NCI-H524 (cell line): ENCODE results near the gene MOV10L1.
"Not testable (repeated sequence)": the region's sequence is repeated elsewhere in the genome, so short reads cannot be mapped to it uniquely, and the experiment has no call there.

Experiments used
- DNase-seq, 2 experiments: peaks; one replicate each; lab custom pipeline; 2025; lab: John Stamatoyannopoulos, UW

The MOV10L1 gene

DNA sequence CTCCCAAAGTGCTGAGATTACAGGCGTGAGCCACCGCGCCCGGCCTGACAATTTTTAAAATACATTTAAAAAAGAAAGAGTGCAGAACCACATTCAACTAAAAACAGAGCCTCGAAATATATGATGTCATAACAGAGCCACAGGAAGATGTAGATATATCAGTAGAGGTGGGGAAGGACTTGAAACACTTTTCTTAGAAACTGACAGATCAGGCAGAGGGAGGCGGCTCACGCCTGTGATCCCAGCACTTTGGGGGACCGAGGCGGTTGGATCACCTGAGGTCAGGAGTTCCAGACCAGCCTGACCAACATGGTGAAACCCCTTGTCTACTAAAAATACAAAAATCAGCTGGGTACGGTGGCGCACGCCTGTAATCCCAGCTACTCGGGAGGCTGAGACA is 11.6 kb upstream of the MOV10L1 start:
- DNase-seq = no peak

GRCh38 chr22:50078761-50079160 is 11.0 kb upstream of the MOV10L1 start:
- DNase-seq = no peak

- no peak for DNase-seq
Observed at GRCh38 chr22:50080077-50080465, 9.7 kb upstream of the MOV10L1 start.

GRCh38 chr22:50081426-50082196 is 8.2 kb upstream of the MOV10L1 start:
- DNase-seq = no peak

DNA sequence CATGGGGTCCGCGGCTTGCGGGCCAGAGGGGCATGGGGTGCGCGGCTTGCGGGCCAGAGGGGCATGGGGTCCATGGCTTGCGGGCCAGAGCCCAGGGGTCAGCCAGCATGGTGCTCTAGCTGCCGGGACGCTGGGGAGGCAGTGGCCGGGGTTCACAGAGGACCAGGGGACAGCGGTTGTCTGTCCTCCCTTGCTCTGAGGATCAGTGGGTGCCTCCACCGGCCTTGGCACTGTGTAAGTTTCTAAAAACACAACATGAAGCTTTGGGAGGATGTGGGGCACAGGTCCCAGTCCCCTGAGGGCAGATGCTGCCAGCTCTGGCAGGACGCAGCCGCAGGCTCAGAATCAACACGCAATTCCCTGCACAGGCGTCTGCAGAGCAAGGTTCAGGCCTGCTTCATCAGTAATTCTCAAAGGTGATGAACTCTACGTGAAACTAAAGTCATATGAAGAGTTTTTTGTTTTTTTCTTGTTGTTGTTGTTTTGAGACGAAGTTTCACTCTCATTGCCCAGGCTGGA is 7.5 kb upstream of the MOV10L1 start:
- no peak for DNase-seq

DNA sequence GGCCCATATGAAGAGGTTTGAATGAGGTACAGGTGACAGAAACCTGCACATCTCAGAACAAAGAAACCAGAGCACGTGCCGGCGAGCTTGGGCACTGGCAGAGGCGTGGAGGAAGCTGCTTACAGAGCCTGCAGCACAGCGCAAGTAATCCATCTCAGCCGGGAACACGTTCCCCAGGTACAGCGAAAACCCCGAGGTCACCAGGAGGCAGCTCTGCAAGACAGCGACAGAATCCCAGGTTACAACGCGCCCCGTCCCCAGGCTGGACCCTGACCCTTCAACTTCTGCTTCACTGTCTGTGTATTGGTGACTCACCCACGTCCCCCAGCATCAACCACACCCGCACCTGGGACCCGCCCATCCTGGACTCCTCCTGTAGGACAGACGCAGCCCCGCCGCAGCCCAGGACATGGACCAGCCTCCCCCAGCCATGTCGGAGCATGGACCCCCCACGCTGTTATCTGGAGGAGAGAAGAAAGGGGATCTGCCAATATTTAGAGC is 6.8 kb upstream of the MOV10L1 start:
- DNase-seq = no peak

- DNase-seq = no peak
Observed at GRCh38 chr22:50083462-50084079, 6.2 kb upstream of the MOV10L1 start.

DNA sequence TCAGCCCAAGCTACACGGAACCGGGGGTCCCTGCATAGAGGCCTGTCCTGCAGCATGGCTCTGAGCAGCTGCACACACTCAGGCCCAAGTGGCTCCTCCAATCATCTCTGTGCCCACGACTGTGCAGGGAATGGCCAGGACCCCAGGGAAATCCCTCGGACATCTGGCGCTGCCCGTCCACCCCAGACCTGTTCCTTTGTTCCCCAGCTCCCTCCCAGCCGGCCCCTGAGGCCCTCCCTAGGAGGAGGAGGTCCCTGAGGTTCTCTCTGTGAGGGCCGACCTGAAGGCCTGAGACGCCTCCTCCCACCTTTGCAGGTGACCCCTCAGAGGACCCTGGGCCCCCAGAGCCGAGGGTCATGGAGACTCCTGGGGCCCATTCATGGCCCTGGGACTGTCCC is 5.7 kb upstream of the MOV10L1 start:
- DNase-seq = peak in 1 of 2 experiments; percentile 82

DNA sequence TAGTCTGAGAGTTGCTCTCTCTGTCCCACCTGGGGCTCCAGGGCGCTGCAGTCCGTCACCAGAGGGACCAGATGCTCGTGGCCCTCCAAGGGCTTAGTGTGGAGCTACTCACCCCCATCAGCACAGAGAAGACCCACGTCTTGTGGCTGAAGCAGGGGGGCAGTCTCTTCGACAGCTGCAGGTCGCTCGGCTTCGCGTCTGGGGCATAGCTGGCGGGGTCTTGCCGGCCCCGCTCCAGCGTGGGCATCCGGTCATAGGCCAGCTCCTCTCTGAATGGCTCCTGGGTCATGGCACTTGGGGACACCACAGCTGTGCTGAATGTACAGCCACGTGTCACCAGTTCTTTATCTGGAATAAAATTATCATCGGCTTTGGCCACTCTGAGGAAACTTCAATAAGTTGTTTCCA is 5.2 kb upstream of the MOV10L1 start:
- DNase-seq = peak; percentile 60 to 95

DNA sequence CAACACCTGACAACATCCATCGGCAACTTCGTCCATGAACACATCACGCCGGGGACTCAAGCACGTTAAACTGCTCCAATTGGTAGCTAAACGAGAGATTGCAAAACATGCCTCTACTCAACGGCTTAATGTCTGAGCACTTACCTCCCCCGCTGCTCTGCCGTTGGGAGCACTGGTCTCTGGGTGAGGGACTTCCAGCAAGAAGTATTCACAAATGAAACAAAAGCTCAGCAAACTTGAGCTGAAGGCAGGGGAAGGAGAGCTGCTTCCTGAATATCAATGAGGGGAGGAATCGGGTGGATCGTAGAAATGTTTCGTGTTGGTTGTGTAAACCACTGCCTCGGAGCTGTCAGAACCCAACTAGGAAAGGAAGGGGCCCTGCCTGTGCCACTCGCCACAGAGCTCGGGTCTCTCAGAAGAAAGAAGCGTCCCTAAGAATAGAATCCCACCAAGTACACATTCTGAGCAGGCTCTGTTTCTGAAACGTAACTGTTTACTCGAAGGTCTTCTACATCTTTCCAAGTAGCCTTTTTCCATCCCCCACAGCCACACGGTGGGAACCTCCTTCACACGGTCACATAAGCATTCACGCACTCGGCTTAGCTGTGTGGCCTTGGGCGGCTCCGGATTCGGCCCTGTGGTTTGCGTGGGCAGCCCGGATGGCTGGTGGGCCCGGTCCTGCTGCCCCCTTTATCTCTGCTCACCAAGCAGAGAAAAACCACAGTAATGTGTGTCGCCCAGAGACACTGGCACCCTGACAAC is 4.4 kb upstream of the MOV10L1 start, which contains the start of gene MLC1:
TSS of gene MLC1 (minus strand) at position 216 of the 762 bp plus-strand sequence. CDS start 524 bp downstream, outside the sequence.
- no peak for DNase-seq

DNA sequence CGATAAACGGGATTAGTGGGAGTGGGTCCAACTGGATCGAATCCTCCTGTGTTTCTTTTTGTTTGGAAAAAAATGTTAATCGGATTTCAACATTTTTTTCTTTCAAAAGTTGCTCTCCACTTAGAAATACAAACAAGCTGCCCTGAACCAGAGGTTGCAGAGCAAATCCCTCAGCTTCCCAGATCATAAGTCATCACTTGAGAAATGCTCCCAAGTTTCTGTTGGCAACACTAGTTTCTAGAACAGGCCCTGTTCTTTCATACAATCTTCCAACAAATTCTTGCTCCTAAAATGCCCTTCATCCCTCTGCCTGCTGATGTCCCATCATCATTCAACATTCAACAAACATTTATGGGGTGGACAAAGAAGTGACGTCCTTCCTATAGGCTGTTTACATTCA is 3.3 kb upstream of the MOV10L1 start:
- no peak for DNase-seq

DNA sequence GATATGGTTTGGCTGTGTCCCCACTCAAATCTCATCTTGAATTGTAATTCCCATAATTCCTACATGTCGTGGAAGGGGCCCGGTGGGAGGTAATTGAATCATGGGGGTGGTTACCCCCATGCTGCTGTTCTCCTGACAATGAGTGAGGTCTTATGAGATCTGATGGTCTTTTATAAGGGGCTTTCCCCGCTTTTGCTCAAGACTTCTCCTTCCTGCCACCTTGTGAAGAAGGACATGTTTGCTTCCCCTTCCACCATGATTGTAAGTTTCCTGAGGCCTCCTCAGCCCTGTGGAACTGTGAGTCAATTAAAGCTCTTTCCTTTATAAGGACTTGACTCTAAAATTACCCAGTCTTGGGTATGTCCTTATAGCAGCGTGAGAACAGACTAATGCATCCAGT is 2.8 kb upstream of the MOV10L1 start:
- not testable (repeated sequence) for DNase-seq

DNA sequence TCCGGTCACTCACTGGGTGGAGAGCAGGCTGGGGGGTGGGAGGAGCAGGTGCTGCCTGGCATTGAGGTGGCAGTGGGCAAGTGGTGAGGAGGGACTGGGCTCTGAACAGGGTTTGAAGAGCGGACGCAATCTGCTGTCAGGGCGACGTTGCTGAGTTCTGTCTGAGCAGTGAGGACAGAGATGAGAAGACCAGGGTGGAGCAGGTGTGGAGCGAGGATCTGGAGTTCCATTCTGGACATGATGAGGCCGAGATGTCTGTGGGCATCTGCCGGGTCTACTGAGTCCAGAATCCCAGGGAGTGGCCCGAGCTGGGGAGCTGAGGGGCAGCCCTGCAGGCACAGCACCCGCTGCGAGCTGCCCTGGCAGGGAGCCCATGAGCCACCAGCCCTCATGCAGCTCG is 2.2 kb upstream of the MOV10L1 start:
- no peak for DNase-seq

DNA sequence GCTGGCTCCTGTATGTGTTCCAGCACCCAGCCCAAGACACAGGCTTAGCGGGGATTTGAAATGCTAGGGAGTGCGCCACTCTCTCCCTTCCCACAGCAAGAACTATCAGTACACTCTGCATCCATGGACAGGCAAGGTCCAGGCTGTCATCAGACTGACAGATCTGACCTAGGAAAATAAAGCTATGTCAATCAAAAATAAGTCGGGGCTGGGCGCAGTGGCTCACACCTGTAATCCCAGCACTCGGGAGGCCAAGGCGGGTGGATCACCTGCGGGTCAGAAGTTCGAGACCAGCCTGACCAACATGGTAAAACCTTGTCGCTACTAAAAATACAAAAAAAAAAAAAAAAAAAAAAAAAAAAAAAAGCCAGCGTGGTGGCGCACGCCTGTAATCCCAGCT is 1.7 kb upstream of the MOV10L1 start:
- DNase-seq = no peak

- no peak for DNase-seq
Observed at GRCh38 chr22:50089231-50089630, 575 bp upstream of the MOV10L1 start.

DNA sequence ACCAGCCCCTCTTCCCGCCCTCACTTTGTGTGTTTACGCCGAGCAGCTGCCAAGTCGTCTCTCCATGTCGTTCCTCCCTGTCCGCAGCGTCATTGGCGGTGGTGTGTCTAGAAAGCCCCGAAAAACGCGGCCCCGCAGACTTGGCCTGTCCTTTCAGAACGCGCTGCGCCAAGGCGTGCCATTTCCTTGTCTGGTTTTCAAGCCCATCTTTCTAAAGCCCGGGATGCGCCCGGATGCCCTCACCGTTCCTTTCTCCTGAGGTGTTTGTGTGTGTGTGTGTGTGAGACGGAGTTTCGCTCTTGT is 557 bp downstream of the MOV10L1 start:
- no peak for DNase-seq

DNA sequence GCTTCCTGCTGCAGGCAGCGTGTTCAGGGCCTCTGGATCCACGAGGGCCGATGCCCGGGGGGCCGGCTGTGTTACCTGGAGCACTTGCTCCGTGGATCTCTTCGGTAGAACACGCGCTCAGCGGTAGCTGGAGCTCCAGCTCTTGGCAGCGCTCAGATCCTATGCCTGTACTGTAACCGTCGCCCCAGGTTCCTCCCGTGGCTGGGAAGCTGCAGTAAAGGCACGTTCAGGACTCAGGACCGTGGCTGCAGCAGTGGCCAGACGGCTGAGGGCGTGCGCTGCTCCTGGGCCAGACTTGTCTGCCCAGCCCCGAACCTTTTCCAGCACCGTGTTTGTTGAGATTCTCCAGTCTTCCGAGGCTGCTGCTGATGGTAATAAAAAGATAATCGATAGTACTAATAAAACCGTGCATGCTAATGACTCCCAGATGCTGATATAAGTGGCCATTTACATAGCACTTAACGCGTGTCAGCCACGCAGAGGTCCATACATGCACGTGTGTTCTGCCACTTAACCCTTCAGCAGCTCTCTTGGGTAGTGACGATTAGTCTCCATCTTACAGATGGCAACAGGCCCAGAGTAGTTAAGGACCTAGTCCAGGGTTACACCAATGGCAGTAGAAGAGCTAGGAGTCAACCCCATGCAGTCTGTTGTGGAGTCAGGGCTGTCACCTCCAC is 1.4 kb downstream of the MOV10L1 start:
- peak in 1 of 2 experiments; percentile 10 for DNase-seq

GRCh38 chr22:50092342-50092741 is 2.5 kb downstream of the MOV10L1 start:
- DNase-seq = no peak

DNA sequence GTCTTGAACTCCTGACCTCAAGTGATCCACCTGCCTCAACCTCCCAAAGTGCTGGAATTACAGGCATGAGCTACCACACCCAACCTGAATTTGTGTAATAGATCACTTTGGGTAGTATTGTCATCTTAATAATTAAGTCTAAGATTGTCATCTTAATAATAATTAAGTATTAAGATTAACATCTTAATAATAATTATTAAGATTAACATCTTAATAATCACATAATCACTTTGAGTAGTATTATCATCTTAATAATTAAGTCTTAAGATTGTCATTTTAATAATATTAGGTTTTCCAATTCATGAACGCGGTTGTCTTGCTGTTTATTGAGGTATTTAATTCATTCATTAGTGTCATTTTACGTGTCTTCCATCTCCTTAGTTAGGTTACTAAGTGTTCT is 8.2 kb downstream of the MOV10L1 start:
- DNase-seq = no peak

DNA sequence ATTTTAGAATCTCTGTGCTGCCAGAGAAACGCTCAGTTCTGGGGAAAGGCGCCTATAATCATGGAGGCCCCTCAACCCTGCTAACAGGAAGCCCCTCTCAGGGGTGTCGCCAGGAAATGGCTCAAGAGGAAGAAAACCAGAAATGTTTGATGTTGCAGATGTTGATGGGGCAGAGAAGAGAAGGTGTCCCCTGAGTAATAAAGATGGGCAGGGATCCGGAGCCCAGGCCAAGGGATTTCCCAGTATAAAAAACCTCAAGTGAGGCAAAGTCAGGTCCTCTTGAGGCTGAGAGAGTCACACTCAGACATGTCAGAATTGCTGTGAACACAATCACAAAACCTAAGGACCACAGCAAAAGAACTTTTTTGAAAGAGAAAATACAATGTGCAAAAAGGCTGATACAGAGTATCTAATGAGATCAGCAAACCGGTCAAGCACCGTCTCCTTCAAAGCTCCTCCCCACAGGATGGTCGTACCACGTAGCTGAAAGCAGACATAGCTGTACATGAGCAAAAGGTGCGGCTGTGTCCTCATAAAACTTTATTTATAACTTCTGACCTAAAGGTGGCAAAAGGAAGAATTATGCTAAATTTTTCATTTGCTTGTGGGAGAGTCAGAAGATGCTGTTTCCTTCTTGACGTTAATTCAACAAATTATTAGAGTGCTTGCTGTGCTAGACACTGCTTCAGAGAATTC is 12.2 kb downstream of the MOV10L1 start:
- no peak for DNase-seq

DNA sequence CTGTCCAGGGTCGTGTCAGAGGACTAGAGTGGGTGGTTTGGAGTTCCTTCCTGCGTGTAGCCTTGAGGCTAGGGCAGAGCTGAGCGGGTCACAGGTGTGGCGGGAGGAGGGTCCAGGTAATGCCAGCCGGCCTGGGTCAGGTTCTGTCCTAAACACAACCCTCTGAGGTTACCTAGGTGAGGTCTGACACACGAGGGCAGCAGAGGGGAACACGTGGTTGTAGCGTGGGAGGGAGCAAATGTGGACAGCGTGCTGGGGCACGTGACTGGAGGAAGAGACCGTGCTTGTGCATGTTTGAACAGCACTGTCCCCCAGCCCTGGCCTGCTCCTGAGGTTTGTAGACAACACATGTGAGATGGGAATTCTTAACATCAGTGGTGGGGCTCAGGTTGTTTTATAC is 13.1 kb downstream of the MOV10L1 start:
- DNase-seq = no peak

DNA sequence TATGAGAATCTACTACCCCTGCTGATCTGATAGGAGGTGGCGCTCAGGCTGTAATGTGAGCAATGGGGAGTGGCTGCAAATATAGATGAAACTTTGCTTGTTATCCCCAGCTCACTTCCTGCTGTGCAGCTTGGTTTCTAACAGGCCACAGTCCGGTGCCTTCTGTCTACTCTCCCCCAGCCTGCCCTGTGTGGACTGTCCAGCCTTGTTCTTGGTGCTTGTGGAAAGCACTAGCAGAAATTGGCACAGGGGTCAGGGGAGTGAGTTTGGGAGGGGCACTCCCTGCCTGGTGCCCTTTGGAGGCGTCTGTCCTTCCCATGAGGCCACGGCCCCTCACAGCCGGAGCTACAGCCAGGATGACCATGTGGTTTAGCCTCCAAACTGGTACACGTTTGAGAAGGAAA is 14.3 kb downstream of the MOV10L1 start:
- no peak for DNase-seq
